SK-N-SH treated with all-trans-retinoic acid at 6 μM for 48 hours (cell line): ENCODE data around the gene CHST13.

ENCODE experiments used
- ATAC-seq: fragments of 200-7000 bp; cut with Tn5 transposase; 3 replicates; pipeline ENCODE4 v1.9.1; 2020; ENCODE audit warnings: mild to moderate bottlenecking, moderate library complexity
- BACH2 ChIP-seq: fragments of 250-450 bp; sonication (Bioruptor Pico); IDR thresholded peaks from 2 replicates; pipeline ENCODE4 v1.9.0; 2021; ENCODE audit warnings: mild to moderate bottlenecking, borderline replicate concordance
- CSDC2 ChIP-seq: fragments of 250-450 bp; sonication (Bioruptor Pico); IDR thresholded peaks from 2 replicates; pipeline ENCODE4 v1.5.0; 2020; ENCODE audit warnings: mild to moderate bottlenecking, moderate library complexity
- ESRRG ChIP-seq: fragments of 250-450 bp; sonication (Bioruptor Pico); IDR thresholded peaks from 2 replicates; pipeline ENCODE4 v1.6.1; 2021; ENCODE audit warnings: mild to moderate bottlenecking
- OSR1 ChIP-seq: fragments of 250-450 bp; sonication (Bioruptor Pico); IDR thresholded peaks from 2 replicates; pipeline ENCODE4 v1.8.0; 2022; ENCODE audit warnings: moderate library complexity, mild to moderate bottlenecking, inconsistent platforms
- PATZ1 ChIP-seq: fragments of 250-450 bp; sonication (Bioruptor Pico); IDR thresholded peaks from 2 replicates; pipeline ENCODE4 v1.8.0; 2020; ENCODE audit warnings: mild to moderate bottlenecking, moderate library complexity, borderline replicate concordance
- POU6F1 ChIP-seq: fragments of 250-450 bp; sonication (Bioruptor Pico); IDR thresholded peaks from 2 replicates; pipeline ENCODE4 v1.8.0; 2021; ENCODE audit warnings: low read depth, mild to moderate bottlenecking, moderate library complexity, borderline replicate concordance
- SNAI2 ChIP-seq: fragments of 250-450 bp; sonication (Bioruptor Pico); IDR thresholded peaks from 2 replicates; pipeline ENCODE4 v1.5.0; 2020; ENCODE audit warnings: mild to moderate bottlenecking, moderate library complexity
- TCF4 ChIP-seq: fragments of 250-450 bp; sonication (Bioruptor Pico); IDR thresholded peaks from 2 replicates; pipeline ENCODE4 v1.8.0; 2021; ENCODE audit warnings: mild to moderate bottlenecking, moderate library complexity, borderline replicate concordance
- TOX ChIP-seq: fragments of 250-450 bp; sonication (Bioruptor Pico); IDR thresholded peaks from 2 replicates; pipeline ENCODE4 v1.8.0; 2021; ENCODE audit warnings: mild to moderate bottlenecking, moderate library complexity, borderline replicate concordance
- TSHZ2 ChIP-seq: fragments of 250-450 bp; sonication (Bioruptor Pico); IDR thresholded peaks from 2 replicates; pipeline ENCODE4 v1.5.0; 2020; ENCODE audit warnings: mild to moderate bottlenecking, moderate library complexity
- ZC3H10 ChIP-seq: fragments of 250-450 bp; sonication (Bioruptor Pico); IDR thresholded peaks from 2 replicates; pipeline ENCODE4 v1.5.1; 2021; ENCODE audit warnings: mild to moderate bottlenecking, moderate library complexity
- ZFP3 ChIP-seq: fragments of 250-450 bp; sonication (Bioruptor Pico); IDR thresholded peaks from 2 replicates; pipeline ENCODE4 v1.5.0; 2020; ENCODE audit warnings: mild to moderate bottlenecking, moderate library complexity
- ZFP30 ChIP-seq: fragments of 450-650 bp; formaldehyde crosslinking; IDR thresholded peaks from 2 replicates; pipeline ENCODE4 v1.5.0; 2022; ENCODE audit warnings: mild to moderate bottlenecking, moderate library complexity
- ZNF565 ChIP-seq: fragments of 450-650 bp; formaldehyde crosslinking; conservative IDR thresholded peaks from 2 replicates; pipeline ENCODE4 v1.5.0; 2020; ENCODE audit warnings: low read depth, mild to moderate bottlenecking, moderate library complexity
- ZNF8 ChIP-seq: fragments of 450-650 bp; formaldehyde crosslinking; IDR thresholded peaks from 2 replicates; pipeline ENCODE4 v1.5.0; 2020; ENCODE audit warnings: mild to moderate bottlenecking, moderate library complexity
- TF ChIP-seq, protein P1 (sequence below): fragments of 250-450 bp; sonication (Bioruptor Pico); IDR thresholded peaks from 2 replicates; pipeline ENCODE4 v1.5.1; 2021; ENCODE audit warnings: mild to moderate bottlenecking, moderate library complexity
- TF ChIP-seq, protein P2 (sequence below): fragments of 250-450 bp; sonication (Bioruptor Pico); IDR thresholded peaks from 2 replicates; pipeline ENCODE4 v1.5.1; 2020; ENCODE audit warnings: low read depth, mild to moderate bottlenecking, moderate library complexity

CHST13 gene

DNA sequence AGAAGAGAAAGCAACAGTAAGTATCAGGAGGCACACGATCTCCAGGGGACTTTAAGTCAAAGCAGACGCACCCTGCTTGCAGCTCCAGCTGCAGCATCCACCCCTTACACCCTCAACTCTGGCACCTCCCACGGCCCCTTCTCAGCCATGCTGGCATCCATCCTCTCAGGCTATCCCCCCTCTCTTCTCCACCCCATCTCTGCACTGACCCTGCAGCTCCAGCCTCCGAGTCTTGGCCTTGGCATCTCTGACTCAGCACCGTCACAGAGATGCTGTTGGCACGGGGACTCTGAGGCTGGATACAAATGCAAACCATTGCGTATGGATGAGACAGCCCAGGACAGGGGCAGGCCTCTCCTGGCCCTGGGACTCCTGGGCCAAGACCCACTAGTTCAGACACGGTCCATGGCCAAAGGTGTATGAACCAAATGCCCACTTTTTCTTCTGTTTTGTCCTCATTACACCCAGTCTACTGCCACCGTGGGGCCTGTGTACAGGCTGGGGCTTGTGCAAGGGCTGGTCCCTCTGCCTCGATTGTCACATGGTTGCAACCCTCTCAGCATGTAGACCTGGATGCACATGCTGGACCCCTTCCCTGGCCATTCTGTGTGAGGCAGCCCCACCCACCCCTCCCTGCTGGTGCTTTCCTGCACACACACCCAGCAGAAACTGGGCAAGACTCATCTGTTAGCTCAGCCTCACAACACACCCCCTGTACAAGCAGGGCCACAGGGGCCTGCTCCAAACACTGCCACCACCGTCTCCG, 29.6 kb upstream of the CHST13 start:
- peak; percentile 78 for ATAC-seq
- TF ChIP-seq TSHZ2 (CRISPR knock-in tag) (no peak), ZFP3 (CRISPR knock-in tag) (no peak), ESRRG (CRISPR knock-in tag) (no peak), ZFP30 (CRISPR knock-in tag) (no peak), CSDC2 (no peak), SNAI2 (CRISPR knock-in tag) (no peak), TOX (CRISPR knock-in tag) (no peak), ZNF565 (no peak)
- TF ChIP-seq, protein P1, sequence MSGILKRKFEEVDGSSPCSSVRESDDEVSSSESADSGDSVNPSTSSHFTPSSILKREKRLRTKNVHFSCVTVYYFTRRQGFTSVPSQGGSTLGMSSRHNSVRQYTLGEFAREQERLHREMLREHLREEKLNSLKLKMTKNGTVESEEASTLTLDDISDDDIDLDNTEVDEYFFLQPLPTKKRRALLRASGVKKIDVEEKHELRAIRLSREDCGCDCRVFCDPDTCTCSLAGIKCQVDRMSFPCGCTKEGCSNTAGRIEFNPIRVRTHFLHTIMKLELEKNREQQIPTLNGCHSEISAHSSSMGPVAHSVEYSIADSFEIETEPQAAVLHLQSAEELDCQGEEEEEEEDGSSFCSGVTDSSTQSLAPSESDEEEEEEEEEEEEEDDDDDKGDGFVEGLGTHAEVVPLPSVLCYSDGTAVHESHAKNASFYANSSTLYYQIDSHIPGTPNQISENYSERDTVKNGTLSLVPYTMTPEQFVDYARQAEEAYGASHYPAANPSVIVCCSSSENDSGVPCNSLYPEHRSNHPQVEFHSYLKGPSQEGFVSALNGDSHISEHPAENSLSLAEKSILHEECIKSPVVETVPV (CRISPR knock-in tag): no peak
- TF ChIP-seq, protein P2, sequence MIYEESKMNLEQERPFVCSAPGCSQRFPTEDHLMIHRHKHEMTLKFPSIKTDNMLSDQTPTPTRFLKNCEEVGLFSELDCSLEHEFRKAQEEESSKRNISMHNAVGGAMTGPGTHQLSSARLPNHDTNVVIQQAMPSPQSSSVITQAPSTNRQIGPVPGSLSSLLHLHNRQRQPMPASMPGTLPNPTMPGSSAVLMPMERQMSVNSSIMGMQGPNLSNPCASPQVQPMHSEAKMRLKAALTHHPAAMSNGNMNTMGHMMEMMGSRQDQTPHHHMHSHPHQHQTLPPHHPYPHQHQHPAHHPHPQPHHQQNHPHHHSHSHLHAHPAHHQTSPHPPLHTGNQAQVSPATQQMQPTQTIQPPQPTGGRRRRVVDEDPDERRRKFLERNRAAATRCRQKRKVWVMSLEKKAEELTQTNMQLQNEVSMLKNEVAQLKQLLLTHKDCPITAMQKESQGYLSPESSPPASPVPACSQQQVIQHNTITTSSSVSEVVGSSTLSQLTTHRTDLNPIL (CRISPR knock-in tag): no peak

- TF ChIP-seq ZFP3 (CRISPR knock-in tag): no peak
- no peak for TF ChIP-seq BACH2
- no peak for TF ChIP-seq TCF4 (CRISPR knock-in tag)
- TF ChIP-seq TOX (CRISPR knock-in tag): no peak
- TF ChIP-seq SNAI2 (CRISPR knock-in tag): no peak
- TF ChIP-seq POU6F1 (CRISPR knock-in tag): no peak
- TF ChIP-seq OSR1 (CRISPR knock-in tag): no peak
- TF ChIP-seq ZFP30 (CRISPR knock-in tag): no peak
- no peak for TF ChIP-seq ZC3H10 (CRISPR knock-in tag)
- TF ChIP-seq, protein P1 (CRISPR knock-in tag): no peak
- TF ChIP-seq, protein P2 (CRISPR knock-in tag): no peak
- TF ChIP-seq PATZ1 (CRISPR knock-in tag): no peak
- TF ChIP-seq CSDC2: no peak
- no peak for TF ChIP-seq TSHZ2 (CRISPR knock-in tag)
- no peak for TF ChIP-seq ZNF8
- no peak for ATAC-seq
These were observed 29.1 kb upstream of the CHST13 start for GRCh38 chr3:126494970-126495230.
